GM06990 (cell line): ENCODE measurements around the gene ATOX1.

Experiments used
- DNase-seq: peaks from one replicate; pipeline ENCODE4 v3.0.0-alpha.2; 2011; ENCODE audit not compliant: insufficient read length; ENCODE audit errors: extremely low read depth
- H3K27me3 ChIP-seq: replicated peaks from 2 replicates; pipeline ENCODE4 v1.6.0; 2011; ENCODE audit warnings: low read length; ENCODE audit not compliant: control insufficient read depth, insufficient read depth
- H3K36me3 ChIP-seq: 2 replicates; pipeline ENCODE4 v1.5.1; 2011; ENCODE audit warnings: low read length; ENCODE audit not compliant: control insufficient read depth, insufficient read depth
- H3K4me3 ChIP-seq: replicated peaks from 2 replicates; pipeline ENCODE4 v1.5.1; 2011; ENCODE audit warnings: low read depth, mild to moderate bottlenecking, control low read depth, low read length
- TF ChIP-seq, protein P1 (sequence below): IDR thresholded peaks from 2 replicates; pipeline ENCODE4 v1.5.1; 2011; ENCODE audit warnings: low read length, control low read depth, mild to moderate bottlenecking, inconsistent platforms; ENCODE audit not compliant: insufficient read depth, poor library complexity, severe bottlenecking

Gene ATOX1

DNA sequence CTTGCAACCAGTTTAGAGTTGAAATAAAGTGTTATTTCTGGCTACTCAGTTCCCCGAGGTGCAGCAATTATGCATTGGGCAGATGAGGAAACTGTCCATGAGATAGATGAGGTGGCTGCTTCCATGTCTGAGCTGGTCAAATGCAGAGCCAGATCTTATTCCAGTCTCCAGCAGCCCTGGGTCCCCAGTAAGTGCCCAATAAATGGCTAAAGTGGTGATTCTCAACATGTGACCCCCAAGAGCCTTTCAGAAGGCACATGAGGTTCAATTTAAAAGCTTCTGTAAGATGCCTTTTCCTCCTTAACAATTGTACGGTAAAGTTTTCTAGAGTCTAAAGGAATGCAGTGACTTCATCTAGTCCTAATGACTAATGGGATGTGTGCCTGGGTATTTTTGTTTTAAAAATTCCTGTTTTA lies 17.5 kb downstream of the ATOX1 start:
- DNase-seq, result no peak
- no peaks in the 10 kb centered on the region for H3K27me3 ChIP-seq
- TF ChIP-seq, protein P1, sequence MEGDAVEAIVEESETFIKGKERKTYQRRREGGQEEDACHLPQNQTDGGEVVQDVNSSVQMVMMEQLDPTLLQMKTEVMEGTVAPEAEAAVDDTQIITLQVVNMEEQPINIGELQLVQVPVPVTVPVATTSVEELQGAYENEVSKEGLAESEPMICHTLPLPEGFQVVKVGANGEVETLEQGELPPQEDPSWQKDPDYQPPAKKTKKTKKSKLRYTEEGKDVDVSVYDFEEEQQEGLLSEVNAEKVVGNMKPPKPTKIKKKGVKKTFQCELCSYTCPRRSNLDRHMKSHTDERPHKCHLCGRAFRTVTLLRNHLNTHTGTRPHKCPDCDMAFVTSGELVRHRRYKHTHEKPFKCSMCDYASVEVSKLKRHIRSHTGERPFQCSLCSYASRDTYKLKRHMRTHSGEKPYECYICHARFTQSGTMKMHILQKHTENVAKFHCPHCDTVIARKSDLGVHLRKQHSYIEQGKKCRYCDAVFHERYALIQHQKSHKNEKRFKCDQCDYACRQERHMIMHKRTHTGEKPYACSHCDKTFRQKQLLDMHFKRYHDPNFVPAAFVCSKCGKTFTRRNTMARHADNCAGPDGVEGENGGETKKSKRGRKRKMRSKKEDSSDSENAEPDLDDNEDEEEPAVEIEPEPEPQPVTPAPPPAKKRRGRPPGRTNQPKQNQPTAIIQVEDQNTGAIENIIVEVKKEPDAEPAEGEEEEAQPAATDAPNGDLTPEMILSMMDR, result no peak
- H3K4me3 ChIP-seq, result no peak overlapping the region
- H3K36me3 ChIP-seq, result peaks cover 3% of the 10 kb centered on the region

DNA sequence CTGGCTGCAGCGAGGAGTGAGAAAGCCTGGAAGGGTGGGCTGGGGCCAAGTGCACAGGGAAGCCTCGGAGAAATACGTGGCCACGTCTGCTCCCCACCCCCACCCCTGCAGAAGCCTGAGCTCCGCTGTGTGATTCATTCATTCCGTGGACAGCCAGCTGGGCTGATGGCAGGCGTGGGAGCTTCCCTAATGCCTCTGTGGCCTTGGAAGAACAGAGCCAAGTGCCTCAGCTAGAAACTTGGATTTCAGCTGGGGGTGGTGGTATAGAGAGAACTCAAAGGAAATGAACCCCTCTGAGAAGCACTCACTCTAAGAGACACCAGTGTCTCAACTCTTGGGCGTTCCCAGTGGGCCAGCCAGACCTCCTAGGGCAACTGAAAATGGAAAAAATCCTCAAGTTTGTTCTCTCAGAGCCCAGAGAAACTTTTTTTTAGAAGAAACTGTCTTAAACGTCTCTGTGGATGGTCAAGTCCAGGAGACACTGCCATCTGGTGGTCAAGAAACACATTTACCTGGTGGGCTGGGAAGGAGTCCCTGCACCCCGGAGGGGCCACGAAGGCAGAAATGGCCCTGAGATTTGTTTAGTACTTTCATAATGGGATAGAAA lies 18.0 kb downstream of the ATOX1 start:
- Histone ChIP-seq H3K36me3 (peaks cover 3% of the 10 kb centered on the region), H3K27me3 (no peaks in the 10 kb centered on the region), H3K4me3 (no peak overlapping the region)
- no peak for DNase-seq
- TF ChIP-seq, protein P1, result peak; percentile 77

DNA sequence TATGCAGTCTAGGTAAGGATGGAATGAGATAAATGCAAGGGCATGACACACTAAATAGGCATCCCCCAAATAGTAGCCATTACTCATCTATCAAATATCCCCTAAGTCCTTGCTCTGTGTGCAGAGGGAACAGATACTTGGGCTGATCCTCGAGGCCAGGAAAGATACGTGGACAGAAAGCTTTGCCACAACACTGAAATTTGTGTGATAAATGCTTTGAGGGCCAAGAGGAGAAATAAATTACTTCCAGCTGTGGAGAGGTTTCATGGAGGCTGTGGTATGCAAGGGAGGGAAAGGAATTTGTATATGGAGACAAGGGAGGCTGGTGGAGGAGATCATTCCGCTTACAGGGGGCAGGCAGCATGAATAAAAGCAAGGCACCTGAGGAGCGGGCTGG lies 18.5 kb downstream of the ATOX1 start:
- no peak overlapping the region for H3K4me3 ChIP-seq
- TF ChIP-seq, protein P1, result no peak
- H3K27me3 ChIP-seq, result no peaks in the 10 kb centered on the region
- no peak for DNase-seq
- H3K36me3 ChIP-seq, result peaks cover 3% of the 10 kb centered on the region

DNA sequence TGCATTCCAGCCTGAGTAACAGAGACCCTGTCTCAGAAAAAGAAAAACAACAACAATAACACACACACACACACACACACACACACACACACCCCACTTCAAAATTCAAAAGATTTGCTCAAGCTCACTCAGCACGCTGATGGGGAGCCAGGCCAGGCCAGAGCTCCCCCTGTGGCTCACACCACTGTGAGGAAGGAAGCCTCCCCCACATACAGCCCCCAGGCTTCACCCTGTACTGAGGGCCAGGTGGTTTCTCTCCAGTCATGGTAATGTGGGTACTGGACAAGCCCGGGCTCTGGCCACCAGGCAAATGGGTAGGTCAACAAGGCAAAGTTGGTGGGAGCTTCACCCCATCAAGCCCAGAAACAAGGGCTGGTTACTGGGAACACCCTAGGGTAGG lies 19.0 kb downstream of the ATOX1 start:
- no peak overlapping the region for H3K4me3 ChIP-seq
- H3K36me3 ChIP-seq, result peaks cover 2% of the 10 kb centered on the region
- no peaks in the 10 kb centered on the region for H3K27me3 ChIP-seq
- DNase-seq, result no peak
- TF ChIP-seq, protein P1, result no peak

DNA sequence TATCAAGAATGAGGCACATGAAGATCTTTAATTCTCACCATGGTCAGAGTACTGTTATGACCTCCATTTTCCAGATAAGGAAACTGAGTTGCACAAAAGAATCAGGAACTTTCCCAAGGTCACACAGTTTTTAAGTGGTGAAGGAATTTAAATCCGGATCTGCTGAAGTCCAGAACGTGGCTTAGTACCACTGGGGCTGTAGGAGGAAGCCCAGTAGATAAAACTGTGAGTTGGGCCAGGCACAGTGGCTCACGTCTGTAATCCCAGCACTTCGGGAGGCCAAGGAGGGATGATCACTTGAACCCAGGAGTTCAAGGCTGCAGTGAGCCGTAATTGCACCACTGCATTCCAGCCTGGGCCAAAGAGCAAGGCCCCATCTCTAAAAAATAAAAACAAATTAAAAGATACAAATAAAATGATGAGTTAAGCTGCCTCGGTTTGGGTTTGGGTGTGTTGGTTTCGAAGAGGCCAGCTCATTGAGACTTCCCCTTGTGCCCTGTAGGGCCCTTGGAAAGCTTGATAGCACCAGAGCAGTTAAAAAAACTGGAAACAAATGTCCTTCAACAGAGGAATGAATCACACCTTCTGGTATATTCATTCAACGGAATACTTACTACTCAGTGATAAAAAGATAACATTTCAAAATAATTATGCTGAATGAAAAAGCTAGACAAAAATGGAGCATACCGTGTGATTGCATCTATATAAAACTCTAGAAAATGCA lies 20.1 kb downstream of the ATOX1 start:
- TF ChIP-seq, protein P1, result no peak

More for the DNA sequence above, 20.1 kb downstream of the ATOX1 start:
- H3K36me3 ChIP-seq, result peaks cover 2% of the 10 kb centered on the region
- no peak overlapping the region for H3K4me3 ChIP-seq
- no peaks in the 10 kb centered on the region for H3K27me3 ChIP-seq
- DNase-seq, result no peak
